ENCODE data around the gene ZNF182.
"Not testable (repeated sequence)": the region's sequence is repeated elsewhere in the genome, so short reads cannot be mapped to it uniquely, and the experiment has no call there.

Gene ZNF182

GRCh38 chrX:48003758-48004457 is at the start of gene ZNF182:
TSS of gene ZNF182 (minus strand) at chrX:48003989. CDS start at chrX:48002609, 1,380 bp downstream.
- FAIRE-seq, result no peak
- peak; percentile 47 for DNase-seq (ENCODE audit: insufficient read length, low spot score)
- peak; percentile 37; the same call in 1 of the 2 replicates for TF ChIP-seq POLR2A (IDR thresholded peaks at IDR 0.05; ENCODE audit: low read depth, low read length)

GRCh38 chrX:48046846-48047245 is 43.1 kb upstream of the ZNF182 start:
- no peak for TF ChIP-seq POLR2A (IDR thresholded peaks at IDR 0.05; ENCODE audit: low read depth, low read length)
- no peak for FAIRE-seq

GRCh38 chrX:48045410-48046311 is 41.9 kb upstream of the ZNF182 start:
- FAIRE-seq, result no peak
- no peak for TF ChIP-seq POLR2A (IDR thresholded peaks at IDR 0.05; ENCODE audit: low read depth, low read length)

More at GRCh38 chrX:48046846-48047245, 43.1 kb upstream of the ZNF182 start:
- DNase-seq (ENCODE audit: insufficient read length, low spot score), result no peak

GRCh38 chrX:48043056-48043455 is 39.3 kb upstream of the ZNF182 start:
- TF ChIP-seq POLR2A (IDR thresholded peaks at IDR 0.05; ENCODE audit: low read depth, low read length), result no peak
- no peak for FAIRE-seq
- no peak for DNase-seq (ENCODE audit: insufficient read length, low spot score)

More at GRCh38 chrX:48045410-48046311, 41.9 kb upstream of the ZNF182 start:
- no peak for DNase-seq (ENCODE audit: insufficient read length, low spot score)

- TF ChIP-seq POLR2A (IDR thresholded peaks at IDR 0.05; ENCODE audit: low read depth, low read length), result no peak
- FAIRE-seq (no peak), DNase-seq (ENCODE audit: insufficient read length, low spot score) (no peak)
Observed at GRCh38 chrX:48035891-48036290, 32.1 kb upstream of the ZNF182 start.

GRCh38 chrX:48030641-48031173 is 26.9 kb upstream of the ZNF182 start:
- DNase-seq (ENCODE audit: insufficient read length, low spot score); FAIRE-seq: not testable (repeated sequence)

GRCh38 chrX:48030237-48030636 is 26.4 kb upstream of the ZNF182 start:
- no peak for TF ChIP-seq POLR2A (IDR thresholded peaks at IDR 0.05; ENCODE audit: low read depth, low read length)
- FAIRE-seq (no peak), DNase-seq (ENCODE audit: insufficient read length, low spot score) (no peak)

GRCh38 chrX:48028091-48028490 is 24.3 kb upstream of the ZNF182 start:
- DNase-seq (ENCODE audit: insufficient read length, low spot score) (no peak), FAIRE-seq (no peak)
- no peak for TF ChIP-seq POLR2A (IDR thresholded peaks at IDR 0.05; ENCODE audit: low read depth, low read length)

- not testable (repeated sequence) for DNase-seq (ENCODE audit: insufficient read length, low spot score); FAIRE-seq
Observed at GRCh38 chrX:48027545-48027944, 23.8 kb upstream of the ZNF182 start.

- FAIRE-seq, result no peak
- no peak for TF ChIP-seq POLR2A (IDR thresholded peaks at IDR 0.05; ENCODE audit: low read depth, low read length)
- no peak for DNase-seq (ENCODE audit: insufficient read length, low spot score)
Observed at GRCh38 chrX:48025561-48025960, 21.8 kb upstream of the ZNF182 start.

- no peak for TF ChIP-seq POLR2A (IDR thresholded peaks at IDR 0.05; ENCODE audit: low read depth, low read length)
- FAIRE-seq, result no peak
- no peak for DNase-seq (ENCODE audit: insufficient read length, low spot score)
Observed at GRCh38 chrX:48022738-48023137, 18.9 kb upstream of the ZNF182 start.

GRCh38 chrX:48022100-48022499 is 18.3 kb upstream of the ZNF182 start:
- FAIRE-seq (no peak), DNase-seq (ENCODE audit: insufficient read length, low spot score) (no peak)
- TF ChIP-seq POLR2A (IDR thresholded peaks at IDR 0.05; ENCODE audit: low read depth, low read length), result no peak

- FAIRE-seq (no peak), DNase-seq (ENCODE audit: insufficient read length, low spot score) (no peak)
- no peak for TF ChIP-seq POLR2A (IDR thresholded peaks at IDR 0.05; ENCODE audit: low read depth, low read length)
Observed at GRCh38 chrX:48021026-48021900, 17.5 kb upstream of the ZNF182 start.

- DNase-seq (ENCODE audit: insufficient read length, low spot score); FAIRE-seq: not testable (repeated sequence)
Observed at GRCh38 chrX:48020472-48020871, 16.7 kb upstream of the ZNF182 start.

- not testable (repeated sequence) for DNase-seq (ENCODE audit: insufficient read length, low spot score); FAIRE-seq
Observed at GRCh38 chrX:48019892-48020291, 16.1 kb upstream of the ZNF182 start.

- DNase-seq (ENCODE audit: insufficient read length, low spot score); FAIRE-seq: not testable (repeated sequence)
Observed at GRCh38 chrX:48016583-48017310, 13.0 kb upstream of the ZNF182 start.

- not testable (repeated sequence) for DNase-seq (ENCODE audit: insufficient read length, low spot score); FAIRE-seq
Observed at GRCh38 chrX:48009445-48009960, 5.7 kb upstream of the ZNF182 start.

GRCh38 chrX:48006688-48007087 is 2.9 kb upstream of the ZNF182 start, which contains the start of gene SPACA5:
TSS of gene SPACA5 (plus strand) at chrX:48006988. CDS start at chrX:48007803, 815 bp downstream.
- DNase-seq (ENCODE audit: insufficient read length, low spot score); FAIRE-seq: not testable (repeated sequence)
